SK-N-MC (cell line): Measurements from ENCODE around the gene GDPD3.

ENCODE experiments used
- EZH2 ChIP-seq: fragments of 200-600 bp; sonication (generic); IDR thresholded peaks from one replicate; pipeline ENCODE4 v1.6.1; 2017; ENCODE audit warnings: antibody characterized with exemption
- POLR2AphosphoS5 ChIP-seq: IDR thresholded peaks from 2 replicates; pipeline ENCODE4 v1.6.1; 2012; ENCODE audit warnings: mild to moderate bottlenecking, low read depth, low read length, borderline replicate concordance

- no peak for TF ChIP-seq EZH2
- TF ChIP-seq POLR2AphosphoS5 = no peak
Observed at GRCh38 chr16:30096862-30097563, 16.3 kb downstream of the GDPD3 start.
